GM12864 (cell line): ENCODE results near the gene PPP1R18.
"Not testable (repeated sequence)": the region's sequence is repeated elsewhere in the genome, so short reads cannot be mapped to it uniquely, and the experiment has no call there.

Source experiments
- DNase-seq: peaks from one replicate; pipeline ENCODE4 v3.0.0-alpha.2; 2011; ENCODE audit warnings: low read depth
- H3K4me3 ChIP-seq: 2 replicates; pipeline ENCODE4 v1.5.1; 2011; ENCODE audit warnings: mild to moderate bottlenecking, low read depth, low read length, control low read depth
- TF ChIP-seq, protein P1 (sequence below): IDR thresholded peaks from 2 replicates; pipeline ENCODE4 v1.5.1; 2011; ENCODE audit warnings: low read depth, mild to moderate bottlenecking, moderate library complexity, low read length, control low read depth, inconsistent platforms; ENCODE audit errors: missing control alignments

PPP1R18 gene

DNA sequence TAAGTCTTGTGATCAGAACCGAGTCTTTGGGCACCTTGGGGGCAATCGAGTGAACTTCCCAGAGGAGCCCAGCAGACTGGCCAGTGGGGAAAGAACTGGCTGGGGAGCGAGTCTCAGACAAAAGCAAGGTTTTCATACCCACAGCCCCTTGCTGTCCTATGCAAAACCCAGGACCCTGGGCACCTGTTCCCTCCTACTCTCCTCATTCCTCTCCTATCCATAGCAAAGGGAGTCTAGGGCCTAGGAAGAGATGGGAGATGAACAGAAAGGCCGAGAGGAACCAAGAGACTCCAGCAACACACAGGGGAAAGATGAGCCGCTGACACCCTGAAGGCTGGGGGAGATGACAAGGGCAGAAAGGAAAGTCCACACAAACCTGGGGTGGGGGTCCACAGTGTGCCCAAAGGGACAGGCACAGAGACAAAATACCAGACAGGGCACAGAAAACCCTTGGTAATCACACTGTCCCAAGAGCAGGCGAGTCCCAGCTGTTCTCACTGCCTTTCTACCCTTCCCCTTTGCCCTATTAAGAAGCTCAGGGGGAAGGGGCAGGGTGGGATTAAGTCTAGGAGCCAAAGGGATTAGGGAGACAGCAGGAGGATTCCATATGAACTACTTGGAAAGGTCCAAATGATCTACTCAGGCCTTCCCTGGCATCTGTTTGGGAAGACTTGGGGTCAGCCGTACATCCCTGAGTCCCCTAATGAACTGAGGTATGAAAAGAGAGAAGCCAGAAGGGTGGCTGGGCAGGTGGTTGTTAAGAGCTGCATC is 6.5 kb downstream of the PPP1R18 start:
- DNase-seq = no peak
- TF ChIP-seq, protein P1, sequence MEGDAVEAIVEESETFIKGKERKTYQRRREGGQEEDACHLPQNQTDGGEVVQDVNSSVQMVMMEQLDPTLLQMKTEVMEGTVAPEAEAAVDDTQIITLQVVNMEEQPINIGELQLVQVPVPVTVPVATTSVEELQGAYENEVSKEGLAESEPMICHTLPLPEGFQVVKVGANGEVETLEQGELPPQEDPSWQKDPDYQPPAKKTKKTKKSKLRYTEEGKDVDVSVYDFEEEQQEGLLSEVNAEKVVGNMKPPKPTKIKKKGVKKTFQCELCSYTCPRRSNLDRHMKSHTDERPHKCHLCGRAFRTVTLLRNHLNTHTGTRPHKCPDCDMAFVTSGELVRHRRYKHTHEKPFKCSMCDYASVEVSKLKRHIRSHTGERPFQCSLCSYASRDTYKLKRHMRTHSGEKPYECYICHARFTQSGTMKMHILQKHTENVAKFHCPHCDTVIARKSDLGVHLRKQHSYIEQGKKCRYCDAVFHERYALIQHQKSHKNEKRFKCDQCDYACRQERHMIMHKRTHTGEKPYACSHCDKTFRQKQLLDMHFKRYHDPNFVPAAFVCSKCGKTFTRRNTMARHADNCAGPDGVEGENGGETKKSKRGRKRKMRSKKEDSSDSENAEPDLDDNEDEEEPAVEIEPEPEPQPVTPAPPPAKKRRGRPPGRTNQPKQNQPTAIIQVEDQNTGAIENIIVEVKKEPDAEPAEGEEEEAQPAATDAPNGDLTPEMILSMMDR = no peak
- H3K4me3 ChIP-seq = peak overlapping the region; percentile 75

DNA sequence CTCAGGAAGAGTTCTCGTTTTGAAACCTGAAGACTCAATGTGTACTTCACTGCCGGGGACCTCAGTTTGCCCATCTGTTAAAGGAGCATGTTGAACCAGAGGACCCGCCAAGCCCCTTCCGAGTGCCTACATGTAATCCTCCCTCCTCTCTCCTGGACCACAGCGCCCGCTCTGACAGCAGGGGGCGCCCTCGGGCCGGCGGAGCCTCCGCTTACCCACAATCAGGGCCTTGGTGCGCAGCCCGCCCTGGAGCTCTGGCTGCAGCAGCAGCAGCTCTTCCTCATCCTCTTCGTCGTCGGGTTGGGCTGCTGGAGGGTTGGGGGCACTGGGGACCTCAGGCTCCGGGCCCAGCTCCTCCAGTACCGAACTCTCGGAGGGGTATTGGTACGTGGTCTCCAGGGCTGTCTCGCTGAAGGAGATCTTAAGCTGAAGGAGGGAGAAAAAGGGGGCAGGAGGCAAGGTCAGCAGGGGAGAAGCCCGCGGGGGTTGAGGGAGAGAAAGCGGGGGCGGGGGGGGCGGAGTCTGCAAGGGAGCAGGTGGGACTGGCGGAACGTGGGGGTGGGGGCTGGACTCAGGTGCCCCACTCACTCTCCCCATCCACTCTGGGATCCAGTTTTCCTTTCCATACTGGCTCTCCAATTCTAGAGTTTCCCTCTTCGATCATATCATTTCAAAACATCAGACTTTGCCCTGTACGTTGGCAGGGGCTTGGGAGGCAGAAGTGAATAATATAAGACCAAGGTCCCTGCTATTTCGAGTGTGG is 7.3 kb downstream of the PPP1R18 start:
- TF ChIP-seq, protein P1 = peak; percentile 94
- H3K4me3 ChIP-seq = peak overlapping the region; percentile 75
- no peak for DNase-seq

DNA sequence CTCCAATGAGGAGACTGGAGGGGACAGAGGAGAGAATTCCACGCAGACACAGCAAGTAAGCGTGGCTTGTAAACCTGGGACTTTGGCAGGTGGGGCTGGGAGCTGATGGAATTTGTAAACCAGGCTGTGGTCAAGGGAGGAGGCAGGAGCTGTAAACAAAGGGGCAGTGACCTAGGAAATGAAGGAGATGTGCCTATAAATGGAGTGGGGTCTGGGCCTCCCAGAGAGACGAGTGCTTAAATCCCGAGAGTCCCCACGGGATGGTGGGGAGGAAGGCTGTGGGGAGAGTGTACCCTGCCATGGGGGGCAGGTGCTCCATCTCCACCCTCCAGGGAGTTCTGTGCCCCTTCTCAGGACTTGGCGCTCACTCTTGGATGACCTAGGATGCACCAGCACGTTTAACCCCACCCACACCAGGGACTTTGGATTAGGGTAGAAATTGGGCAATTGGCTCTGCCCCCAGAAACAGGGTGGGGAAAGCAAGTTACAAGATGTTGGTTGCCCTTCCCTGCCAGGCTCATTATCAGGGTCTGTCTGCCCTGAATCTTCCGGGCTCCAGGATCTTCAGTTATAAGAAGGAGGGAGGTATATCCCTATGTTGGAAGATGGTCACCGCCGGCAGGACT is 9.7 kb downstream of the PPP1R18 start:
- no peak for DNase-seq
- no peak overlapping the region for H3K4me3 ChIP-seq
- TF ChIP-seq, protein P1 = no peak

DNA sequence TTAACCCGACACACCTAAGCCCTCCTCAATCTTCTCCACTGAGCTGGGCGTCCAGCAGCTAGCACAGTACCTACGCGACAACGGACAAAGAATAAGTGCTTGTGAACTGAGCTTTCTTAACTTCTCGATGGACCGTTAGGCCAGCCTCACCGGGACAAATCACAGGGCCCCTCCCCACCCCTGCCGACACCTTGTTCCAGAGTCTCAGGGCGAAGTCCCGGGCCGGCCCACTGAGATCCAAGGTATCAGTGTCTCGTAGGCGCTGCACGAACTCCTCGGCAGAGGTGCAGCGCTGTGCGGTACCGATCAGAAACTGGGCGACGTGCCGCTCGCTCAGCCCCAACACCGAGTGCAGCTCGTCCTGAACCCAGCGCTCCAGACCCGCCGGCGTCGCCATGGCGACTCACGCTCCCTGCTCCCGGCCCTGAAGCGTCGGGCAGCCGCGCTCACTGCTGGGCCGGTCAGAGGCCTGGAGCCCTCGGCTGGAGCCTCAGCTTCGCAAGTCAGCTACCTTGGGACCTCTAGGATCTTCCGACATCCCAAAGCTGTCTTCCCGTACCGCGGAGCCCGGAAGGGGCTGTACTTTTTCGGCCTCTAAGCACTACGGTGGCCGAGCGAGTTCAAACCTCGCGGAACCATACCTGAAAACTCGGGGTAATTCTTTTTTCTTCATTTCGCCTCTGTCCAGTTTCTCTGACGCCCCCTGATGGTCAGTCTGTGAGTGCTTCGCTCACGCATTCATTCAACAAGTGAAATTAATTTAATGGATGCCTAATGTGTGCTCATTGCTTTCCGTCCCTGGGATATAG is 13.8 kb downstream of the PPP1R18 start, which contains the start of gene DHX16:
TSS of gene DHX16 (minus strand) at position 562 of the 809 bp plus-strand sequence. CDS start at position 397, 165 bp downstream.
- TF ChIP-seq, protein P1 = peak; percentile 76
- H3K4me3 ChIP-seq = peak within 1 kb of the TSS; percentile 99
- DNase-seq = peak; percentile 96

DNA sequence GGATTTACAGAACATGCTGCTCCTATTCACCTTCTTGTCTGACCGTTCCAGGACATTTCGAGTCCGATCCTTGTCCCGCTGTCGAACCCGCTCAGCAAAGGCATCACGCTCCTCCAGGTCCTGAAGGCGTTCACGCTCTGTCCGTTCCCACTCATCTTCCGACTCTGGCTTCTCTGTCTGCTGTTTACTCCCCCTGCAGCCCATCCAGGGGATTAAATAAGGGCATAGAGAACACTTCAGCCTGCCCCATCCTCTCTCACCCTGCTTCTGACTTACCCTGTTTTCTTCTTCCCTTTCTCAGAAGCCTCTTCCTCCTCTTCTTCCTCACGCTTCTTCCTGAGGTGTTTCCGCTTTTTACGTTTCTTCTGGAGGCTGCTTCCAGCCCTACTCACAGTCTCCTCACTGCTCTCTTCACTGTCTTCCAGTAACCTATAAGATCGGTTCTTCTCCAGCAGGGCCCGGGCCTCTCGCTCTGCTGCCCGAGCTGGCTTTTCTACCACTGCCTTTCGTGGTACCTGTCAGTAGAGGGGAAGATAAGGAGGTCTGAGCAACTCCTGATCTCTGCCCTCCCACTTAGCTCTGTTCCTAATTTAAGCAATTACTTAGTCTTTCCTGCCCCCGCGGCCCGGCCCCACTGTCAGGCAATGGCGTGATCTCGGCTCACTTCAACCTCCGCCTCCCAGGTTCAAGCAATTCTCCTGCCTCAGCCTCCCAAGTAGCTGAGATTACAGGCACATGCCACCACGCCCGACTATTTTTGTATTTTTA is 15.5 kb downstream of the PPP1R18 start:
- DNase-seq = no peak
- no peak overlapping the region for H3K4me3 ChIP-seq

DNA sequence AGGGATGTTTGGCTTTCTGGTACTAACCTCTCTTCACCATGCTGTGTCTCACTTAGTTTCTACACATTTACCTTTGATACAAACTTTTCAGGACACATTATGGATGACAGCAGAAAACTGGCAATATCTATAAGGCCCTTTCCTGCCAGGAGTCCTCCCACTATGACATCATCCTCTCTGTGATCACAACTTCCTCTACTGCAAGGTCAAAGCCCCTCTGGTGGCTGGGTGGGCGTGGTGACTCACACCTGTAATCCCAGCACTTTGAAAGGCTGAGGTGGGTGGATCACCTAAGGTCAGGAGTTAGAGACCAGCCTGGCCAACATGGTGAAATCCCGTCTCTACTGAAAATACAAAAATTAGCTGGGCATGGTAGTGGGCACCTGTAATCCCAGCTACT is 20.1 kb downstream of the PPP1R18 start:
- DNase-seq, H3K4me3 ChIP-seq: not testable (repeated sequence)

More for the DNA sequence above, 15.5 kb downstream of the PPP1R18 start:
- TF ChIP-seq, protein P1 = peak; percentile 29
